GM21367 (cell line): ENCODE results near the gene INKA2.

Experiments
- ATAC-seq: cut with Tn5 transposase; IDR thresholded peaks from one replicate; pipeline ENCODE4 v1.9.1; 2021; ENCODE audit not compliant: unreplicated experiment

The INKA2 gene

GRCh38 chr1:111734426-111734825, 4.8 kb downstream of the INKA2 start:
- ATAC-seq: no peak

- no peak for ATAC-seq
Measured at GRCh38 chr1:111733992-111734341, 5.2 kb downstream of the INKA2 start.

GRCh38 chr1:111733183-111733991, 5.8 kb downstream of the INKA2 start:
- ATAC-seq: no peak

GRCh38 chr1:111732718-111733117, 6.5 kb downstream of the INKA2 start:
- ATAC-seq: no peak

GRCh38 chr1:111731956-111732355, 7.2 kb downstream of the INKA2 start:
- no peak for ATAC-seq

GRCh38 chr1:111730706-111731105, 8.5 kb downstream of the INKA2 start:
- no peak for ATAC-seq

- ATAC-seq: no peak
Measured at GRCh38 chr1:111729946-111730681, 9.1 kb downstream of the INKA2 start.

GRCh38 chr1:111729271-111729921, 9.8 kb downstream of the INKA2 start:
- ATAC-seq: no peak

GRCh38 chr1:111727056-111727455, 12.1 kb downstream of the INKA2 start:
- ATAC-seq: no peak

- ATAC-seq: no peak
Measured at GRCh38 chr1:111725192-111725591, 14.0 kb downstream of the INKA2 start.

- ATAC-seq: no peak
Measured at GRCh38 chr1:111723871-111724270, 15.3 kb downstream of the INKA2 start.

GRCh38 chr1:111723091-111723806, 15.9 kb downstream of the INKA2 start:
- no peak for ATAC-seq

- ATAC-seq: no peak
Measured at GRCh38 chr1:111720977-111721786, 18.0 kb downstream of the INKA2 start.

- no peak for ATAC-seq
Measured at GRCh38 chr1:111720274-111720976, 18.8 kb downstream of the INKA2 start.

- ATAC-seq: no peak
Measured at GRCh38 chr1:111719674-111720132, 19.5 kb downstream of the INKA2 start.

GRCh38 chr1:111719135-111719534, 20.1 kb downstream of the INKA2 start:
- no peak for ATAC-seq

- ATAC-seq: no peak
Measured at GRCh38 chr1:111717450-111717849, 21.7 kb downstream of the INKA2 start.

GRCh38 chr1:111716333-111716732, 22.9 kb downstream of the INKA2 start:
- no peak for ATAC-seq

GRCh38 chr1:111709986-111710385, 29.2 kb downstream of the INKA2 start:
- ATAC-seq: no peak

- no peak for ATAC-seq
Measured at GRCh38 chr1:111707906-111708305, 31.3 kb downstream of the INKA2 start.
